ENCODE results near the gene CARD10.

CARD10 gene

GRCh38 chr22:37445501-37445900, 73.7 kb downstream of the CARD10 start:
- peaks cover 2% of the 10 kb centered on the region for H3K4me1 ChIP-seq (ENCODE audit: insufficient read depth, insufficient read length)

GRCh38 chr22:37443977-37444376, 75.2 kb downstream of the CARD10 start:
- no peak overlapping the region for H3K9ac ChIP-seq (ENCODE audit: insufficient read length, low read depth)
- no peak overlapping the region for H3K4me3 ChIP-seq (ENCODE audit: insufficient read length, low read depth)
- TF ChIP-seq ZNF274 (IDR thresholded peaks at IDR 0.05; ENCODE audit: low read depth, low read length) (no peak), SUZ12 (IDR thresholded peaks at IDR 0.05; ENCODE audit: extremely low read depth, insufficient read depth, insufficient read length) (no peak), YY1 (IDR thresholded peaks at IDR 0.05; ENCODE audit: insufficient read depth, insufficient read length) (no peak)

More at GRCh38 chr22:37445501-37445900, 73.7 kb downstream of the CARD10 start:
- Histone ChIP-seq H3K9me3 (ENCODE audit: insufficient read depth, low read length) (peaks cover 7% of the 10 kb centered on the region; the same call in 1 of the 2 replicates), H3K9ac (ENCODE audit: insufficient read length, low read depth) (no peak overlapping the region), H3K4me3 (ENCODE audit: insufficient read length, low read depth) (no peak overlapping the region), H3K36me3 (ENCODE audit: insufficient read depth, insufficient read length, low read length) (no peaks in the 10 kb centered on the region), H3K27me3 (ENCODE audit: insufficient read depth, insufficient read length) (no peaks in the 10 kb centered on the region)
- DNase-seq (ENCODE audit: low read depth, low spot score) = no peak
- TF ChIP-seq YY1 (IDR thresholded peaks at IDR 0.05; ENCODE audit: insufficient read depth, insufficient read length) = no peak
- TF ChIP-seq SUZ12 (IDR thresholded peaks at IDR 0.05; ENCODE audit: extremely low read depth, insufficient read depth, insufficient read length) = no peak
- no peak for TF ChIP-seq ZNF274 (IDR thresholded peaks at IDR 0.05; ENCODE audit: low read depth, low read length)

GRCh38 chr22:37443086-37443485, 76.1 kb downstream of the CARD10 start:
- peaks cover 10% of the 10 kb centered on the region; the same call in 1 of the 2 replicates for H3K9me3 ChIP-seq (ENCODE audit: insufficient read depth, low read length)
- no peak overlapping the region for H3K9ac ChIP-seq (ENCODE audit: insufficient read length, low read depth)
- no peak for DNase-seq (ENCODE audit: low read depth, low spot score)
- no peaks in the 10 kb centered on the region for H3K27me3 ChIP-seq (ENCODE audit: insufficient read depth, insufficient read length)
- no peaks in the 10 kb centered on the region for H3K4me1 ChIP-seq (ENCODE audit: insufficient read depth, insufficient read length)
- H3K4me3 ChIP-seq (ENCODE audit: insufficient read length, low read depth) = no peak overlapping the region
- TF ChIP-seq SUZ12 (IDR thresholded peaks at IDR 0.05; ENCODE audit: extremely low read depth, insufficient read depth, insufficient read length) = no peak
- no peak for TF ChIP-seq ZNF274 (IDR thresholded peaks at IDR 0.05; ENCODE audit: low read depth, low read length)
- TF ChIP-seq YY1 (IDR thresholded peaks at IDR 0.05; ENCODE audit: insufficient read depth, insufficient read length) = no peak
- no peaks in the 10 kb centered on the region for H3K36me3 ChIP-seq (ENCODE audit: insufficient read depth, insufficient read length, low read length)

More at GRCh38 chr22:37443977-37444376, 75.2 kb downstream of the CARD10 start:
- no peaks in the 10 kb centered on the region for H3K36me3 ChIP-seq (ENCODE audit: insufficient read depth, insufficient read length, low read length)
- no peak for DNase-seq (ENCODE audit: low read depth, low spot score)
- H3K9me3 ChIP-seq (ENCODE audit: insufficient read depth, low read length) = peaks cover 10% of the 10 kb centered on the region; the same call in 1 of the 2 replicates
- peaks cover 2% of the 10 kb centered on the region for H3K4me1 ChIP-seq (ENCODE audit: insufficient read depth, insufficient read length)
- no peaks in the 10 kb centered on the region for H3K27me3 ChIP-seq (ENCODE audit: insufficient read depth, insufficient read length)

GRCh38 chr22:37442537-37442936, 76.7 kb downstream of the CARD10 start:
- DNase-seq (ENCODE audit: low read depth, low spot score) = no peak
- Histone ChIP-seq H3K4me1 (ENCODE audit: insufficient read depth, insufficient read length) (no peaks in the 10 kb centered on the region), H3K36me3 (ENCODE audit: insufficient read depth, insufficient read length, low read length) (no peaks in the 10 kb centered on the region), H3K9ac (ENCODE audit: insufficient read length, low read depth) (no peak overlapping the region), H3K27me3 (ENCODE audit: insufficient read depth, insufficient read length) (no peaks in the 10 kb centered on the region), H3K9me3 (ENCODE audit: insufficient read depth, low read length) (peaks cover 10% of the 10 kb centered on the region; the same call in 1 of the 2 replicates), H3K4me3 (ENCODE audit: insufficient read length, low read depth) (no peak overlapping the region)
- TF ChIP-seq YY1 (IDR thresholded peaks at IDR 0.05; ENCODE audit: insufficient read depth, insufficient read length) (no peak), ZNF274 (IDR thresholded peaks at IDR 0.05; ENCODE audit: low read depth, low read length) (no peak), SUZ12 (IDR thresholded peaks at IDR 0.05; ENCODE audit: extremely low read depth, insufficient read depth, insufficient read length) (no peak)

- Histone ChIP-seq H3K9ac (ENCODE audit: insufficient read length, low read depth) (no peak overlapping the region), H3K27me3 (ENCODE audit: insufficient read depth, insufficient read length) (no peaks in the 10 kb centered on the region), H3K4me1 (ENCODE audit: insufficient read depth, insufficient read length) (no peaks in the 10 kb centered on the region), H3K36me3 (ENCODE audit: insufficient read depth, insufficient read length, low read length) (no peaks in the 10 kb centered on the region), H3K4me3 (ENCODE audit: insufficient read length, low read depth) (no peak overlapping the region), H3K9me3 (ENCODE audit: insufficient read depth, low read length) (peaks cover 10% of the 10 kb centered on the region; the same call in 1 of the 2 replicates)
- TF ChIP-seq SUZ12 (IDR thresholded peaks at IDR 0.05; ENCODE audit: extremely low read depth, insufficient read depth, insufficient read length) = no peak
- no peak for TF ChIP-seq ZNF274 (IDR thresholded peaks at IDR 0.05; ENCODE audit: low read depth, low read length)
- no peak for TF ChIP-seq YY1 (IDR thresholded peaks at IDR 0.05; ENCODE audit: insufficient read depth, insufficient read length)
- DNase-seq (ENCODE audit: low read depth, low spot score) = no peak
Measured at GRCh38 chr22:37442135-37442534, 77.1 kb downstream of the CARD10 start.

GRCh38 chr22:37440875-37441274, 78.3 kb downstream of the CARD10 start:
- Histone ChIP-seq H3K36me3 (ENCODE audit: insufficient read depth, insufficient read length, low read length) (no peaks in the 10 kb centered on the region), H3K9me3 (ENCODE audit: insufficient read depth, low read length) (peaks cover 10% of the 10 kb centered on the region; the same call in 1 of the 2 replicates), H3K4me1 (ENCODE audit: insufficient read depth, insufficient read length) (no peaks in the 10 kb centered on the region), H3K27me3 (ENCODE audit: insufficient read depth, insufficient read length) (no peaks in the 10 kb centered on the region), H3K4me3 (ENCODE audit: insufficient read length, low read depth) (no peak overlapping the region), H3K9ac (ENCODE audit: insufficient read length, low read depth) (no peak overlapping the region)
- DNase-seq (ENCODE audit: low read depth, low spot score) = no peak
- TF ChIP-seq ZNF274 (IDR thresholded peaks at IDR 0.05; ENCODE audit: low read depth, low read length) = no peak
- no peak for TF ChIP-seq SUZ12 (IDR thresholded peaks at IDR 0.05; ENCODE audit: extremely low read depth, insufficient read depth, insufficient read length)
- no peak for TF ChIP-seq YY1 (IDR thresholded peaks at IDR 0.05; ENCODE audit: insufficient read depth, insufficient read length)
